ENCODE results near the gene HS3ST3A1. TPM values are rescaled to one million over a fixed set of nuclear protein-coding genes. Genes with fewer than 3 reads are reported as not detected.

The HS3ST3A1 gene
- total and polyA plus RNA-seq, 4 donors: 0.40 to 6.5 (median 2.5) TPM

- H3K27ac ChIP-seq (ENCODE audit: low read depth in 1 of 2, low read length in 2 of 2): no peak overlapping the region
- 91% methylated on average over 2 of the region's 2 CpGs for WGBS
- no peaks in the 10 kb centered on the region for H3K27me3 ChIP-seq (ENCODE audit: control insufficient read depth in 4 of 4, insufficient read depth in 4 of 4, low read length in 3 of 4)
- no peaks in the 10 kb centered on the region for H3K4me1 ChIP-seq (ENCODE audit: control insufficient read depth in 4 of 4, insufficient read depth in 4 of 4, low read length in 3 of 4)
- no peaks in the 10 kb centered on the region for H3K36me3 ChIP-seq (ENCODE audit: control insufficient read depth in 4 of 4, insufficient read depth in 3 of 4, low read depth in 1 of 4, low read length in 3 of 4)
- no peaks in the 10 kb centered on the region for H3K9me3 ChIP-seq (ENCODE audit: control insufficient read depth in 4 of 4, low read length in 3 of 4)
- DNase-seq (ENCODE audit: low spot score): no peak
- H3K9ac ChIP-seq (ENCODE audit: low read depth in 1 of 2, low read length in 2 of 2): no peak overlapping the region
- H3K4me3 ChIP-seq (ENCODE audit: low read depth in 1 of 3, low read length in 3 of 3): no peak overlapping the region
- no peak for TF ChIP-seq RXRA (IDR thresholded peaks at IDR 0.05)
- TF ChIP-seq FOXA2 (IDR thresholded peaks at IDR 0.05): no peak
- TF ChIP-seq JUND (IDR thresholded peaks at IDR 0.05): no peak
- no peak for TF ChIP-seq NR2F2 (IDR thresholded peaks at IDR 0.05)
- TF ChIP-seq SP1 (IDR thresholded peaks at IDR 0.05): no peak
- TF ChIP-seq TAF1 (conservative IDR thresholded peaks at IDR 0.05): no peak
- TF ChIP-seq HNF4G (IDR thresholded peaks at IDR 0.05): no peak
- TF ChIP-seq, protein P1, sequence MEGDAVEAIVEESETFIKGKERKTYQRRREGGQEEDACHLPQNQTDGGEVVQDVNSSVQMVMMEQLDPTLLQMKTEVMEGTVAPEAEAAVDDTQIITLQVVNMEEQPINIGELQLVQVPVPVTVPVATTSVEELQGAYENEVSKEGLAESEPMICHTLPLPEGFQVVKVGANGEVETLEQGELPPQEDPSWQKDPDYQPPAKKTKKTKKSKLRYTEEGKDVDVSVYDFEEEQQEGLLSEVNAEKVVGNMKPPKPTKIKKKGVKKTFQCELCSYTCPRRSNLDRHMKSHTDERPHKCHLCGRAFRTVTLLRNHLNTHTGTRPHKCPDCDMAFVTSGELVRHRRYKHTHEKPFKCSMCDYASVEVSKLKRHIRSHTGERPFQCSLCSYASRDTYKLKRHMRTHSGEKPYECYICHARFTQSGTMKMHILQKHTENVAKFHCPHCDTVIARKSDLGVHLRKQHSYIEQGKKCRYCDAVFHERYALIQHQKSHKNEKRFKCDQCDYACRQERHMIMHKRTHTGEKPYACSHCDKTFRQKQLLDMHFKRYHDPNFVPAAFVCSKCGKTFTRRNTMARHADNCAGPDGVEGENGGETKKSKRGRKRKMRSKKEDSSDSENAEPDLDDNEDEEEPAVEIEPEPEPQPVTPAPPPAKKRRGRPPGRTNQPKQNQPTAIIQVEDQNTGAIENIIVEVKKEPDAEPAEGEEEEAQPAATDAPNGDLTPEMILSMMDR (IDR thresholded peaks at IDR 0.05; ENCODE audit: low read depth, low read length, missing input control): no peak
- TF ChIP-seq RAD21 (IDR thresholded peaks at IDR 0.05): no peak
- TF ChIP-seq, protein P2, sequence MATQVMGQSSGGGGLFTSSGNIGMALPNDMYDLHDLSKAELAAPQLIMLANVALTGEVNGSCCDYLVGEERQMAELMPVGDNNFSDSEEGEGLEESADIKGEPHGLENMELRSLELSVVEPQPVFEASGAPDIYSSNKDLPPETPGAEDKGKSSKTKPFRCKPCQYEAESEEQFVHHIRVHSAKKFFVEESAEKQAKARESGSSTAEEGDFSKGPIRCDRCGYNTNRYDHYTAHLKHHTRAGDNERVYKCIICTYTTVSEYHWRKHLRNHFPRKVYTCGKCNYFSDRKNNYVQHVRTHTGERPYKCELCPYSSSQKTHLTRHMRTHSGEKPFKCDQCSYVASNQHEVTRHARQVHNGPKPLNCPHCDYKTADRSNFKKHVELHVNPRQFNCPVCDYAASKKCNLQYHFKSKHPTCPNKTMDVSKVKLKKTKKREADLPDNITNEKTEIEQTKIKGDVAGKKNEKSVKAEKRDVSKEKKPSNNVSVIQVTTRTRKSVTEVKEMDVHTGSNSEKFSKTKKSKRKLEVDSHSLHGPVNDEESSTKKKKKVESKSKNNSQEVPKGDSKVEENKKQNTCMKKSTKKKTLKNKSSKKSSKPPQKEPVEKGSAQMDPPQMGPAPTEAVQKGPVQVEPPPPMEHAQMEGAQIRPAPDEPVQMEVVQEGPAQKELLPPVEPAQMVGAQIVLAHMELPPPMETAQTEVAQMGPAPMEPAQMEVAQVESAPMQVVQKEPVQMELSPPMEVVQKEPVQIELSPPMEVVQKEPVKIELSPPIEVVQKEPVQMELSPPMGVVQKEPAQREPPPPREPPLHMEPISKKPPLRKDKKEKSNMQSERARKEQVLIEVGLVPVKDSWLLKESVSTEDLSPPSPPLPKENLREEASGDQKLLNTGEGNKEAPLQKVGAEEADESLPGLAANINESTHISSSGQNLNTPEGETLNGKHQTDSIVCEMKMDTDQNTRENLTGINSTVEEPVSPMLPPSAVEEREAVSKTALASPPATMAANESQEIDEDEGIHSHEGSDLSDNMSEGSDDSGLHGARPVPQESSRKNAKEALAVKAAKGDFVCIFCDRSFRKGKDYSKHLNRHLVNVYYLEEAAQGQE (IDR thresholded peaks at IDR 0.05): no peak
- TF ChIP-seq MAX (IDR thresholded peaks at IDR 0.05): no peak
- no peak for TF ChIP-seq HNF4A (conservative IDR thresholded peaks at IDR 0.05)
- TF ChIP-seq EGR1 (IDR thresholded peaks at IDR 0.05; ENCODE audit: low read depth in 2 of 2): no peak
- no peak for TF ChIP-seq FOXA1 (IDR thresholded peaks at IDR 0.05)
- no peak for TF ChIP-seq GABPA (IDR thresholded peaks at IDR 0.05 in 1 of 2, conservative IDR thresholded peaks at IDR 0.05 in 1 of 2)
These were observed 106.3 kb downstream of the HS3ST3A1 start for GRCh38 chr17:13495423-13495822.

- DNase-seq (ENCODE audit: low spot score): no peak
- no peaks in the 10 kb centered on the region for H3K27me3 ChIP-seq (ENCODE audit: control insufficient read depth in 4 of 4, insufficient read depth in 4 of 4, low read length in 3 of 4)
- 71% methylated on average over 4 of the region's 4 CpGs for WGBS
- TF ChIP-seq ATF3 (IDR thresholded peaks at IDR 0.05) (no peak), SP1 (IDR thresholded peaks at IDR 0.05) (no peak), GABPA (IDR thresholded peaks at IDR 0.05 in 1 of 2, conservative IDR thresholded peaks at IDR 0.05 in 1 of 2) (no peak), JUND (IDR thresholded peaks at IDR 0.05) (no peak), HNF4A (conservative IDR thresholded peaks at IDR 0.05) (no peak), HNF4G (IDR thresholded peaks at IDR 0.05) (no peak), MAX (IDR thresholded peaks at IDR 0.05) (no peak), RXRA (IDR thresholded peaks at IDR 0.05) (no peak), FOXA1 (IDR thresholded peaks at IDR 0.05) (no peak), EGR1 (IDR thresholded peaks at IDR 0.05; ENCODE audit: low read depth in 2 of 2) (no peak), NR2F2 (IDR thresholded peaks at IDR 0.05) (no peak)
- TF ChIP-seq, protein P3, sequence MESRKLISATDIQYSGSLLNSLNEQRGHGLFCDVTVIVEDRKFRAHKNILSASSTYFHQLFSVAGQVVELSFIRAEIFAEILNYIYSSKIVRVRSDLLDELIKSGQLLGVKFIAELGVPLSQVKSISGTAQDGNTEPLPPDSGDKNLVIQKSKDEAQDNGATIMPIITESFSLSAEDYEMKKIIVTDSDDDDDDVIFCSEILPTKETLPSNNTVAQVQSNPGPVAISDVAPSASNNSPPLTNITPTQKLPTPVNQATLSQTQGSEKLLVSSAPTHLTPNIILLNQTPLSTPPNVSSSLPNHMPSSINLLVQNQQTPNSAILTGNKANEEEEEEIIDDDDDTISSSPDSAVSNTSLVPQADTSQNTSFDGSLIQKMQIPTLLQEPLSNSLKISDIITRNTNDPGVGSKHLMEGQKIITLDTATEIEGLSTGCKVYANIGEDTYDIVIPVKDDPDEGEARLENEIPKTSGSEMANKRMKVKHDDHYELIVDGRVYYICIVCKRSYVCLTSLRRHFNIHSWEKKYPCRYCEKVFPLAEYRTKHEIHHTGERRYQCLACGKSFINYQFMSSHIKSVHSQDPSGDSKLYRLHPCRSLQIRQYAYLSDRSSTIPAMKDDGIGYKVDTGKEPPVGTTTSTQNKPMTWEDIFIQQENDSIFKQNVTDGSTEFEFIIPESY (IDR thresholded peaks at IDR 0.05): no peak
- TF ChIP-seq, protein P1 (IDR thresholded peaks at IDR 0.05; ENCODE audit: low read depth, low read length, missing input control): no peak
- TF ChIP-seq, protein P2 (IDR thresholded peaks at IDR 0.05): no peak
- no peaks in the 10 kb centered on the region for H3K36me3 ChIP-seq (ENCODE audit: control insufficient read depth in 4 of 4, insufficient read depth in 3 of 4, low read depth in 1 of 4, low read length in 3 of 4)
- H3K9me3 ChIP-seq (ENCODE audit: control insufficient read depth in 4 of 4, low read length in 3 of 4): no peaks in the 10 kb centered on the region
- no peaks in the 10 kb centered on the region for H3K4me1 ChIP-seq (ENCODE audit: control insufficient read depth in 4 of 4, insufficient read depth in 4 of 4, low read length in 3 of 4)
- H3K9ac ChIP-seq (ENCODE audit: low read depth in 1 of 2, low read length in 2 of 2): no peak overlapping the region
- H3K4me3 ChIP-seq (ENCODE audit: low read depth in 1 of 3, low read length in 3 of 3): no peak overlapping the region
- no peak overlapping the region for H3K27ac ChIP-seq (ENCODE audit: low read depth in 1 of 2, low read length in 2 of 2)
These were observed 109.0 kb downstream of the HS3ST3A1 start for GRCh38 chr17:13492737-13493122.
